ENCODE results near the gene RNF19B.

RNF19B gene

GRCh38 chr1:32931760-32932159, 32.8 kb downstream of the RNF19B start:
- TF ChIP-seq EZH2 (IDR thresholded peaks at IDR 0.05; ENCODE audit: borderline replicate concordance, low read depth, low read length, severe bottlenecking) (no peak), CTCF (IDR thresholded peaks at IDR 0.05; ENCODE audit: borderline replicate concordance, extremely low read depth, low read length, poor library complexity, severe bottlenecking) (no peak)
- ATAC-seq (ENCODE audit: insufficient read depth, low read depth) (no peak), DNase-seq (no peak)
- Histone ChIP-seq H4K20me1 (ENCODE audit: insufficient read depth, low read length) (no peaks in the 10 kb centered on the region), H3K4me2 (ENCODE audit: insufficient read depth, low read length) (no peak overlapping the region), H3K9ac (ENCODE audit: low read depth, low read length) (no peak overlapping the region), H3K79me2 (ENCODE audit: insufficient read depth, low read length) (no peaks in the 10 kb centered on the region), H3K27me3 (ENCODE audit: insufficient read depth, low read length, poor library complexity) (no peaks in the 10 kb centered on the region), H3K9me3 (ENCODE audit: insufficient read depth, low read length, severe bottlenecking) (no peaks in the 10 kb centered on the region), H2AFZ (ENCODE audit: low read depth, low read length) (no peak overlapping the region), H3K4me1 (ENCODE audit: insufficient read depth, low read length) (no peaks in the 10 kb centered on the region), H3K36me3 (ENCODE audit: insufficient read depth, low read length) (peaks cover 12% of the 10 kb centered on the region), H3K4me3 (ENCODE audit: low read depth in 1 of 2, low read length in 2 of 2) (no peak overlapping the region), H3K27ac (ENCODE audit: low read length) (no peak overlapping the region)

GRCh38 chr1:32929366-32929765, 35.2 kb downstream of the RNF19B start:
- Histone ChIP-seq H3K9me3 (ENCODE audit: insufficient read depth, low read length, severe bottlenecking) (no peaks in the 10 kb centered on the region), H3K9ac (ENCODE audit: low read depth, low read length) (no peak overlapping the region), H3K4me3 (ENCODE audit: low read depth in 1 of 2, low read length in 2 of 2) (no peak overlapping the region), H3K4me1 (ENCODE audit: insufficient read depth, low read length) (no peaks in the 10 kb centered on the region), H3K36me3 (ENCODE audit: insufficient read depth, low read length) (no peaks in the 10 kb centered on the region), H3K79me2 (ENCODE audit: insufficient read depth, low read length) (no peaks in the 10 kb centered on the region), H3K4me2 (ENCODE audit: insufficient read depth, low read length) (no peak overlapping the region), H3K27me3 (ENCODE audit: insufficient read depth, low read length, poor library complexity) (no peaks in the 10 kb centered on the region), H4K20me1 (ENCODE audit: insufficient read depth, low read length) (no peaks in the 10 kb centered on the region), H3K27ac (ENCODE audit: low read length) (no peak overlapping the region), H2AFZ (ENCODE audit: low read depth, low read length) (no peak overlapping the region)
- ATAC-seq (ENCODE audit: insufficient read depth, low read depth) = no peak
- TF ChIP-seq EZH2 (IDR thresholded peaks at IDR 0.05; ENCODE audit: borderline replicate concordance, low read depth, low read length, severe bottlenecking) (no peak), CTCF (IDR thresholded peaks at IDR 0.05; ENCODE audit: borderline replicate concordance, extremely low read depth, low read length, poor library complexity, severe bottlenecking) (no peak)
- no peak for DNase-seq

- no peak overlapping the region for H3K9ac ChIP-seq (ENCODE audit: low read depth, low read length)
- ATAC-seq (ENCODE audit: insufficient read depth, low read depth) = no peak
- H3K27me3 ChIP-seq (ENCODE audit: insufficient read depth, low read length, poor library complexity) = no peaks in the 10 kb centered on the region
- H2AFZ ChIP-seq (ENCODE audit: low read depth, low read length) = no peak overlapping the region
- TF ChIP-seq CTCF (IDR thresholded peaks at IDR 0.05; ENCODE audit: borderline replicate concordance, extremely low read depth, low read length, poor library complexity, severe bottlenecking) = no peak
- TF ChIP-seq EZH2 (IDR thresholded peaks at IDR 0.05; ENCODE audit: borderline replicate concordance, low read depth, low read length, severe bottlenecking) = no peak
- no peak for DNase-seq
- no peaks in the 10 kb centered on the region for H3K79me2 ChIP-seq (ENCODE audit: insufficient read depth, low read length)
- no peaks in the 10 kb centered on the region for H4K20me1 ChIP-seq (ENCODE audit: insufficient read depth, low read length)
- H3K9me3 ChIP-seq (ENCODE audit: insufficient read depth, low read length, severe bottlenecking) = no peaks in the 10 kb centered on the region
- H3K4me1 ChIP-seq (ENCODE audit: insufficient read depth, low read length) = no peaks in the 10 kb centered on the region
- H3K4me2 ChIP-seq (ENCODE audit: insufficient read depth, low read length) = no peak overlapping the region
- no peak overlapping the region for H3K4me3 ChIP-seq (ENCODE audit: low read depth in 1 of 2, low read length in 2 of 2)
- no peaks in the 10 kb centered on the region for H3K36me3 ChIP-seq (ENCODE audit: insufficient read depth, low read length)
- no peak overlapping the region for H3K27ac ChIP-seq (ENCODE audit: low read length)
These were observed 35.9 kb downstream of the RNF19B start for GRCh38 chr1:32928715-32929114.

- H3K27ac ChIP-seq (ENCODE audit: low read length) = no peak overlapping the region
- no peaks in the 10 kb centered on the region for H4K20me1 ChIP-seq (ENCODE audit: insufficient read depth, low read length)
- no peaks in the 10 kb centered on the region for H3K9me3 ChIP-seq (ENCODE audit: insufficient read depth, low read length, severe bottlenecking)
- no peak for TF ChIP-seq EZH2 (IDR thresholded peaks at IDR 0.05; ENCODE audit: borderline replicate concordance, low read depth, low read length, severe bottlenecking)
- TF ChIP-seq CTCF (IDR thresholded peaks at IDR 0.05; ENCODE audit: borderline replicate concordance, extremely low read depth, low read length, poor library complexity, severe bottlenecking) = no peak
- no peaks in the 10 kb centered on the region for H3K36me3 ChIP-seq (ENCODE audit: insufficient read depth, low read length)
- no peak overlapping the region for H3K4me2 ChIP-seq (ENCODE audit: insufficient read depth, low read length)
- DNase-seq (no peak), ATAC-seq (ENCODE audit: insufficient read depth, low read depth) (no peak)
- H3K4me1 ChIP-seq (ENCODE audit: insufficient read depth, low read length) = no peaks in the 10 kb centered on the region
- H3K4me3 ChIP-seq (ENCODE audit: low read depth in 1 of 2, low read length in 2 of 2) = no peak overlapping the region
- H3K79me2 ChIP-seq (ENCODE audit: insufficient read depth, low read length) = no peaks in the 10 kb centered on the region
- H3K9ac ChIP-seq (ENCODE audit: low read depth, low read length) = no peak overlapping the region
- no peaks in the 10 kb centered on the region for H3K27me3 ChIP-seq (ENCODE audit: insufficient read depth, low read length, poor library complexity)
- no peak overlapping the region for H2AFZ ChIP-seq (ENCODE audit: low read depth, low read length)
These were observed 36.3 kb downstream of the RNF19B start for GRCh38 chr1:32928285-32928684.
